GM23338 (cell line): Measurements from ENCODE around the gene RNF166. TPM values are rescaled to one million over a fixed set of nuclear protein-coding genes. Genes with fewer than 3 reads are reported as not detected.

ENCODE experiments used
- REST ChIP-seq: IDR thresholded peaks from one replicate; pipeline ENCODE4 v1.6.1; 2018; ENCODE audit warnings: antibody characterized with exemption; ENCODE audit not compliant: unreplicated experiment
- STAT1 ChIP-seq: IDR thresholded peaks from one replicate; pipeline ENCODE4 v1.6.1; 2016; ENCODE audit warnings: antibody characterized with exemption; ENCODE audit not compliant: unreplicated experiment
- ZNF462 ChIP-seq: fragments of 250-450 bp; sonication (Bioruptor Pico); IDR thresholded peaks from 2 replicates; pipeline ENCODE4 v1.5.0; 2020; ENCODE audit warnings: mild to moderate bottlenecking, moderate library complexity
- polyA plus RNA-seq: library from polyadenylated mRNA; unstranded; fragments of >200 nt; fragmentation: Nextera tagmentation; extraction: Ambion mirVana; gene quantifications from 2 replicates; pipeline ENCODE4 v1.2.1, GENCODE V29; 2016
- total RNA-seq: library from RNA; depleted of rRNA; stranded (reverse); fragments of >200 nt; shearing (Covaris generic); gene quantifications from 2 replicates; pipeline ENCODE4 v1.2.3, GENCODE V29; 2014

Gene RNF166
- total and polyA plus RNA-seq, 2 experiments from 2014 or later, result 24.9 to 43.4 TPM

- TF ChIP-seq ZNF462 (CRISPR knock-in tag) (no peak), STAT1 (no peak), REST (no peak)
These were observed 40.3 kb upstream of the RNF166 start (continued) for GRCh38 chr16:88746506-88746905.
